Measurements from ENCODE around the gene INO80E. TPM values are rescaled to one million over a fixed set of nuclear protein-coding genes. Genes with fewer than 3 reads are reported as not detected.

INO80E gene
- total and polyA plus RNA-seq, 8 donors = 3.5 to 319 (median 52.3) TPM

- DNase-seq = peak in 1 of 2 donors; percentile 72
- H3K27ac ChIP-seq = peak overlapping the region; percentile 90 to 94 (median 93)
- H3K4me3 ChIP-seq = peak overlapping the region; percentile 82 to 98 (median 83)
- no peaks in the 10 kb centered on the region for H3K9me3 ChIP-seq
- peaks cover 26 to 51% (median 50%) of the 10 kb centered on the region in 4 donors for H3K36me3 ChIP-seq
- H3K27me3 ChIP-seq = no peaks in the 10 kb centered on the region
- TF ChIP-seq POLR2A (IDR thresholded peaks at IDR 0.05) (no peak), POLR2AphosphoS5 (IDR thresholded peaks at IDR 0.05) (peak in 1 of 3 donors; percentile 55)
- H3K4me1 ChIP-seq = peaks cover 25 to 45% (median 38%) of the 10 kb centered on the region in 4 donors
- intact Hi-C loops (cut with DNase I; ENCODE audit: low total_unique reads) = no loop called here
- 1 to 3% (median 1%) methylated on average over 17 to 31 of the region's 31 CpGs for WGBS, 5 donors
These were observed 21.5 kb upstream of the INO80E start for GRCh38 chr16:29974291-29975133.

GRCh38 chr16:29975134-29975538 is 20.9 kb upstream of the INO80E start:
- Histone ChIP-seq H3K4me1 (peaks cover 25 to 45% (median 40%) of the 10 kb centered on the region in 4 donors), H3K9me3 (no peaks in the 10 kb centered on the region), H3K4me3 (peak overlapping the region; percentile 82 to 98 (median 83)), H3K27ac (peak overlapping the region in 4 of 5 donors; percentile 90 to 94 (median 94)), H3K27me3 (no peaks in the 10 kb centered on the region), H3K36me3 (peaks cover 27 to 51% (median 50%) of the 10 kb centered on the region in 4 donors)
- WGBS, 5 donors = 55 to 63% (median 59%) methylated on average over 5 of the region's 5 CpGs
- no peak for DNase-seq
- intact Hi-C loops (cut with DNase I; ENCODE audit: low total_unique reads) = no loop called here
- no peak for TF ChIP-seq EP300 (IDR thresholded peaks at IDR 0.05)
- TF ChIP-seq POLR2AphosphoS5 (IDR thresholded peaks at IDR 0.05) = no peak
- no peak for TF ChIP-seq POLR2A (IDR thresholded peaks at IDR 0.05)
- no peak for TF ChIP-seq CTCF (IDR thresholded peaks at IDR 0.05)

GRCh38 chr16:29975811-29976511 is 20.1 kb upstream of the INO80E start:
- Histone ChIP-seq H3K9me3 (no peaks in the 10 kb centered on the region), H3K4me3 (peak overlapping the region; percentile 82 to 98 (median 83)), H3K27ac (peak overlapping the region in 4 of 5 donors; percentile 90 to 94 (median 94)), H3K4me1 (peaks cover 25 to 50% (median 41%) of the 10 kb centered on the region in 4 donors), H3K27me3 (no peaks in the 10 kb centered on the region), H3K36me3 (peaks cover 33 to 51% (median 50%) of the 10 kb centered on the region in 4 donors)
- DNase-seq = no peak
- intact Hi-C loops (cut with DNase I; ENCODE audit: low total_unique reads) = no loop called here
- TF ChIP-seq POLR2AphosphoS5 (IDR thresholded peaks at IDR 0.05) (no peak), EP300 (IDR thresholded peaks at IDR 0.05) (no peak), POLR2A (IDR thresholded peaks at IDR 0.05) (no peak), CTCF (IDR thresholded peaks at IDR 0.05) (no peak)
- 9 to 18% (median 14%) methylated on average over 6 of the region's 6 CpGs for WGBS, 5 donors

- H3K4me3 ChIP-seq = peak overlapping the region in 2 of 4 donors; percentile 82 to 98
- peaks cover 25 to 50% (median 41%) of the 10 kb centered on the region in 4 donors for H3K4me1 ChIP-seq
- no peak for DNase-seq
- H3K27ac ChIP-seq = peak overlapping the region in 4 of 5 donors; percentile 31 to 94 (median 92)
- TF ChIP-seq EP300 (IDR thresholded peaks at IDR 0.05) (no peak), POLR2A (IDR thresholded peaks at IDR 0.05) (no peak), POLR2AphosphoS5 (IDR thresholded peaks at IDR 0.05) (no peak), CTCF (IDR thresholded peaks at IDR 0.05) (no peak)
- intact Hi-C loops (cut with DNase I; ENCODE audit: low total_unique reads) = no loop called here
- H3K9me3 ChIP-seq = no peaks in the 10 kb centered on the region
- H3K36me3 ChIP-seq = peaks cover 45 to 52% (median 50%) of the 10 kb centered on the region in 4 donors
- WGBS, 5 donors = 81 to 88% (median 82%) methylated on average over 8 to 9 of the region's 9 CpGs
- H3K27me3 ChIP-seq = no peaks in the 10 kb centered on the region
These were observed 18.8 kb upstream of the INO80E start for GRCh38 chr16:29977063-29977825.

Measured in stomach (tissue), 9 donors.